ENCODE data around the gene BGLAP.

- TF ChIP-seq, protein P1, sequence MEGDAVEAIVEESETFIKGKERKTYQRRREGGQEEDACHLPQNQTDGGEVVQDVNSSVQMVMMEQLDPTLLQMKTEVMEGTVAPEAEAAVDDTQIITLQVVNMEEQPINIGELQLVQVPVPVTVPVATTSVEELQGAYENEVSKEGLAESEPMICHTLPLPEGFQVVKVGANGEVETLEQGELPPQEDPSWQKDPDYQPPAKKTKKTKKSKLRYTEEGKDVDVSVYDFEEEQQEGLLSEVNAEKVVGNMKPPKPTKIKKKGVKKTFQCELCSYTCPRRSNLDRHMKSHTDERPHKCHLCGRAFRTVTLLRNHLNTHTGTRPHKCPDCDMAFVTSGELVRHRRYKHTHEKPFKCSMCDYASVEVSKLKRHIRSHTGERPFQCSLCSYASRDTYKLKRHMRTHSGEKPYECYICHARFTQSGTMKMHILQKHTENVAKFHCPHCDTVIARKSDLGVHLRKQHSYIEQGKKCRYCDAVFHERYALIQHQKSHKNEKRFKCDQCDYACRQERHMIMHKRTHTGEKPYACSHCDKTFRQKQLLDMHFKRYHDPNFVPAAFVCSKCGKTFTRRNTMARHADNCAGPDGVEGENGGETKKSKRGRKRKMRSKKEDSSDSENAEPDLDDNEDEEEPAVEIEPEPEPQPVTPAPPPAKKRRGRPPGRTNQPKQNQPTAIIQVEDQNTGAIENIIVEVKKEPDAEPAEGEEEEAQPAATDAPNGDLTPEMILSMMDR (IDR thresholded peaks at IDR 0.05; ENCODE audit: extremely low read depth in 1 of 2, insufficient read depth in 1 of 2, low read depth in 1 of 2, low read length in 2 of 2) = no peak
- TF ChIP-seq EZH2 (IDR thresholded peaks at IDR 0.05; ENCODE audit: borderline replicate concordance, low read depth, low read length, severe bottlenecking) = no peak
- TF ChIP-seq POLR2AphosphoS5 (IDR thresholded peaks at IDR 0.05; ENCODE audit: insufficient read depth, low read depth, low read length) = peak; percentile 72
- TF ChIP-seq MAX (IDR thresholded peaks at IDR 0.05; ENCODE audit: insufficient read depth, insufficient read length) = no peak
Observed at GRCh38 chr1:156291226-156292061, 49.5 kb downstream of the BGLAP start.
